DOHH2 (cell line): ENCODE data around the gene TNFAIP8L3.

Source experiments
- H3F3A ChIP-seq: fragments of 200-600 bp; sonication (generic), shearing (Covaris generic); 2 replicates; pipeline ENCODE4 v1.6.0; 2016; ENCODE audit warnings: antibody characterized with exemption, mild to moderate bottlenecking; ENCODE audit not compliant: control insufficient read depth, insufficient read depth
- H3K27ac ChIP-seq: fragments of 200-600 bp; sonication (generic); 2 replicates; pipeline ENCODE4 v1.5.1; 2014; ENCODE audit warnings: low read depth, mild to moderate bottlenecking, low read length, moderate library complexity
- H3K27me3 ChIP-seq: fragments of 200-600 bp; sonication (generic); 2 replicates; pipeline ENCODE4 v1.6.1; 2014; ENCODE audit warnings: mild to moderate bottlenecking, low read length, mixed read lengths; ENCODE audit not compliant: control insufficient read depth
- H3K36me3 ChIP-seq: fragments of 200-600 bp; sonication (generic); 2 replicates; pipeline ENCODE4 v1.6.1; 2014; ENCODE audit warnings: mild to moderate bottlenecking, low read length, moderate library complexity, mixed read lengths; ENCODE audit not compliant: control insufficient read depth
- H3K4me1 ChIP-seq: fragments of 200-600 bp; sonication (generic); 2 replicates; pipeline ENCODE4 v1.6.1; 2014; ENCODE audit warnings: mild to moderate bottlenecking, low read length, mixed read lengths; ENCODE audit not compliant: control insufficient read depth
- H3K4me2 ChIP-seq: fragments of 200-600 bp; sonication (generic); 2 replicates; pipeline ENCODE4 v1.6.0; 2014; ENCODE audit warnings: mild to moderate bottlenecking, low read length, moderate library complexity
- H3K4me3 ChIP-seq: fragments of 200-600 bp; sonication (generic); 2 replicates; pipeline ENCODE4 v1.5.1; 2014; ENCODE audit warnings: mild to moderate bottlenecking, low read length, mixed read lengths
- H3K79me2 ChIP-seq: fragments of 200-600 bp; sonication (generic); 2 replicates; pipeline ENCODE4 v1.6.1; 2014; ENCODE audit warnings: mild to moderate bottlenecking, low read length, mixed read lengths; ENCODE audit not compliant: control insufficient read depth
- H3K9me2 ChIP-seq: fragments of 200-600 bp; sonication (generic); replicated peaks from 2 replicates; pipeline ENCODE4 v1.6.1; 2014; ENCODE audit warnings: mild to moderate bottlenecking, low read length, mixed read lengths; ENCODE audit not compliant: control insufficient read depth
- H3K9me3 ChIP-seq: fragments of 200-600 bp; sonication (generic); 2 replicates; pipeline ENCODE4 v1.6.1; 2014; ENCODE audit warnings: antibody characterized with exemption, low read length, mixed read lengths; ENCODE audit not compliant: control insufficient read depth, insufficient read depth
- H4K20me1 ChIP-seq: fragments of 200-600 bp; sonication (generic); 2 replicates; pipeline ENCODE4 v1.6.0; 2014; ENCODE audit warnings: low read depth, mild to moderate bottlenecking, antibody characterized with exemption, low read length, moderate library complexity; ENCODE audit not compliant: control insufficient read depth, insufficient read depth
- EZH2phosphoT487 ChIP-seq: fragments of 200-600 bp; sonication (generic); IDR thresholded peaks from 2 replicates; pipeline ENCODE4 v1.6.1; 2017; ENCODE audit warnings: borderline replicate concordance, mild to moderate bottlenecking, antibody characterized with exemption, low read length, moderate library complexity, mixed read lengths
- TF ChIP-seq, protein P1 (sequence below): fragments of 200-600 bp; sonication (generic); IDR thresholded peaks from one replicate; pipeline ENCODE4 v1.5.1; 2014; ENCODE audit warnings: antibody characterized with exemption, mild to moderate bottlenecking, low read depth, low read length; ENCODE audit not compliant: poor library complexity, severe bottlenecking

TNFAIP8L3 gene

DNA sequence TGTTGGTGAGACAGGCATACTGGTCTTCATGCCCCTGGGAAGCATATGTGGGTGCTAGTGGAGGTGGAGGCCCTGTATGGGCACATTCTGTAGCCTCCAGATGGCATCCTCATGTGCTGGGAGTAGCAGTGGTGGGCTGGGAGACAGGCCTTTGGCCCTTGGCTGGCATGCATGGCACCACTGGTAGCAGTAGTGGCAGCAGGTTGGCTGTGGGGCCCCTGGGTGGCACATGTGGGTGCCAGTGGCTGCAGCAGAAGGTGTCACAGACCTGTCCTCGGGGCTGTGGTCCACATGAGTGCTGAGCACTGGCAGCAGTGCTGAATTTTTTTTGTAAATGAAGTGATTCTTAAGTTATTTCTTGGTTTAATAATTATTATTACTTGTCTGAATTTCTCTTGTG, 71.2 kb downstream of the TNFAIP8L3 start:
- H3K9me2 ChIP-seq = no peaks in the 10 kb centered on the region
- no peaks in the 10 kb centered on the region for H3K4me1 ChIP-seq
- no peaks in the 10 kb centered on the region for H3K9me3 ChIP-seq
- H3K36me3 ChIP-seq = no peaks in the 10 kb centered on the region
- no peak overlapping the region for H3K4me2 ChIP-seq
- no peaks in the 10 kb centered on the region for H3F3A ChIP-seq
- no peaks in the 10 kb centered on the region for H4K20me1 ChIP-seq
- H3K27ac ChIP-seq = no peak overlapping the region
- H3K4me3 ChIP-seq = no peak overlapping the region
- no peaks in the 10 kb centered on the region for H3K27me3 ChIP-seq
- H3K79me2 ChIP-seq = no peaks in the 10 kb centered on the region
- TF ChIP-seq, protein P1, sequence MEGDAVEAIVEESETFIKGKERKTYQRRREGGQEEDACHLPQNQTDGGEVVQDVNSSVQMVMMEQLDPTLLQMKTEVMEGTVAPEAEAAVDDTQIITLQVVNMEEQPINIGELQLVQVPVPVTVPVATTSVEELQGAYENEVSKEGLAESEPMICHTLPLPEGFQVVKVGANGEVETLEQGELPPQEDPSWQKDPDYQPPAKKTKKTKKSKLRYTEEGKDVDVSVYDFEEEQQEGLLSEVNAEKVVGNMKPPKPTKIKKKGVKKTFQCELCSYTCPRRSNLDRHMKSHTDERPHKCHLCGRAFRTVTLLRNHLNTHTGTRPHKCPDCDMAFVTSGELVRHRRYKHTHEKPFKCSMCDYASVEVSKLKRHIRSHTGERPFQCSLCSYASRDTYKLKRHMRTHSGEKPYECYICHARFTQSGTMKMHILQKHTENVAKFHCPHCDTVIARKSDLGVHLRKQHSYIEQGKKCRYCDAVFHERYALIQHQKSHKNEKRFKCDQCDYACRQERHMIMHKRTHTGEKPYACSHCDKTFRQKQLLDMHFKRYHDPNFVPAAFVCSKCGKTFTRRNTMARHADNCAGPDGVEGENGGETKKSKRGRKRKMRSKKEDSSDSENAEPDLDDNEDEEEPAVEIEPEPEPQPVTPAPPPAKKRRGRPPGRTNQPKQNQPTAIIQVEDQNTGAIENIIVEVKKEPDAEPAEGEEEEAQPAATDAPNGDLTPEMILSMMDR = no peak
- no peak for TF ChIP-seq EZH2phosphoT487

DNA sequence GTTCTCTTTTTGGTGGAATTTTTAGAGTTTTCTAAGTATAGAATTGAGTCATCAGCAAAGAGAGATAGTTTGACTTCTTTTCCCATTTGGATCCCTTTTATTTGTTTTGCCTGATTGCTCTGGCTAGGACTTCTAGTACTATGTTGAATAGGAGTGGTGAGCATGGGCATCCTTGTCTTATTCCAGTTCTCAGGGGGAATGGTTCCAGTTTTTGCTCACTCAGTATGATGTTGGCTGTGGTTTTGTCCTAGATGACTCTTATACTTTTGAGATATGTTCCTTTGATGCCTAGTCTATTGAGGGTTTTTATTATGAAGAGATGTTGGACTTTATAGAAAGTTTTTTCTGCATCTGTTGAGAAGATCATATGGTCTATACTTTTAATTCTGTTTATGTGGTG, 72.5 kb downstream of the TNFAIP8L3 start:
- no peak overlapping the region for H3K4me3 ChIP-seq
- no peaks in the 10 kb centered on the region for H3K27me3 ChIP-seq
- H3K9me2 ChIP-seq = no peaks in the 10 kb centered on the region
- no peaks in the 10 kb centered on the region for H3K36me3 ChIP-seq
- H4K20me1 ChIP-seq = no peaks in the 10 kb centered on the region
- H3K79me2 ChIP-seq = no peaks in the 10 kb centered on the region
- TF ChIP-seq, protein P1 = no peak
- no peak for TF ChIP-seq EZH2phosphoT487
- no peaks in the 10 kb centered on the region for H3K4me1 ChIP-seq
- no peak overlapping the region for H3K27ac ChIP-seq
- no peaks in the 10 kb centered on the region for H3K9me3 ChIP-seq
- no peak overlapping the region for H3K4me2 ChIP-seq
- no peaks in the 10 kb centered on the region for H3F3A ChIP-seq

DNA sequence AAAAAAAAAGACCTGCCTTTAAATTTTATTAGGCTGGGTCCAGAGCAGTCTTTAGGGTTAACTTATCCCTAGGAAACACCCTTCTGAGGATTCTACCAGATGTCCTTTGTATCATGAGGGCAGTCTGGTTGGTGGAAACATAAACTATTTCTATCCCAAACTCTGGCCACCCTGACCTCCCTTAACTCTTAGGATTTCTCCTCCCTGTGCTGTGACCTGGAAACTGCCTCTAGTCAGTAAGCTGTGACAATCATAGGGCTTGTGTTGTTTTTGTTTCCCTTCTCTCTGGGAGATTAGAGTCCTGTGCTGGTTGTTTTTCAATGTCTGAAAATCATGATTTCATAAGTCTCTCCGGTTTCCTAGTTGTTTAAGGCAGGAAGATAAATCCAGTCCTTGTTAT, 78.1 kb downstream of the TNFAIP8L3 start:
- Histone ChIP-seq H3K4me1 (no peaks in the 10 kb centered on the region), H4K20me1 (no peaks in the 10 kb centered on the region), H3K9me3 (no peaks in the 10 kb centered on the region), H3F3A (no peaks in the 10 kb centered on the region), H3K36me3 (no peaks in the 10 kb centered on the region), H3K79me2 (no peaks in the 10 kb centered on the region), H3K4me3 (no peak overlapping the region), H3K4me2 (no peak overlapping the region), H3K27ac (no peak overlapping the region), H3K9me2 (no peaks in the 10 kb centered on the region), H3K27me3 (no peaks in the 10 kb centered on the region)
- no peak for TF ChIP-seq EZH2phosphoT487
- TF ChIP-seq, protein P1 = no peak

DNA sequence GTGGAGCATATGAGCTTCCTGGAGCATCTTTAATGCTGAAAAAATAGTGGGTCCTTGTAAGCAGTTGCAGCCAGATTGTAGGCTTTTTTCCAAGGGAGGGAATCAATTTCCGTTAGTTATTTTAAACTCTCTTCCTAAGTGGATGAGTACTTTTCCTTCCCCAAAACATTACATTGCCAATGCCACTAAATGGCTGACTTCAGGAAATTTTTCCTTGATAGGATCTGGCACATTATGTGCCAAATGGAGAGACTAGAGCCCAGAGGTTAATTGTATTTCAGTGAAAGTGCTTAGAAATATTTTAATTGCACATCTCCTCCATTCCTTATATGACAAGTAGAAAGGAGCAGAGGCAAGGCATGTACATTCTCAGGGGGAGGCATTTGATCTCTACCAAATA, 83.5 kb downstream of the TNFAIP8L3 start:
- Histone ChIP-seq H3K9me2 (no peaks in the 10 kb centered on the region), H3K36me3 (peaks cover 1% of the 10 kb centered on the region; the same call in 1 of the 2 replicates), H3K27ac (no peak overlapping the region), H3K27me3 (no peaks in the 10 kb centered on the region), H3K4me1 (no peaks in the 10 kb centered on the region), H3K4me3 (no peak overlapping the region), H3K79me2 (no peaks in the 10 kb centered on the region), H4K20me1 (no peaks in the 10 kb centered on the region), H3K9me3 (no peaks in the 10 kb centered on the region), H3F3A (no peaks in the 10 kb centered on the region), H3K4me2 (no peak overlapping the region)
- TF ChIP-seq EZH2phosphoT487 = no peak
- TF ChIP-seq, protein P1 = no peak
